ENCODE results near the gene ELL2. TPM values are rescaled to one million over a fixed set of nuclear protein-coding genes. Genes with fewer than 3 reads are reported as not detected.

Gene ELL2
- total and polyA plus RNA-seq, 2 of the 13 experiments (the other 11 are each of a cell fraction or from before 2014, with no cell fraction given), result 78.9 to 97.1 TPM

- peak; percentile 35; the same call in 1 of the 2 replicates for TF ChIP-seq PHF8 (CRISPR knock-in tag; IDR thresholded peaks at IDR 0.05)
- TF ChIP-seq GFI1 (CRISPR knock-in tag; IDR thresholded peaks at IDR 0.05; ENCODE audit: borderline replicate concordance), result peak; percentile 45; the same call in 1 of the 2 replicates
- TF ChIP-seq HNF1B (CRISPR knock-in tag; IDR thresholded peaks at IDR 0.05), result 0 out of 2 replicates have a peak, but pooled peaks have one; percentile 34
- no peak; the same call in 1 of the 2 replicates for TF ChIP-seq HNF4G (IDR thresholded peaks at IDR 0.05; ENCODE audit: borderline replicate concordance, low read depth, low read length)
- peak; percentile 22; the same call in 1 of the 2 replicates for TF ChIP-seq HNF4G (CRISPR knock-in tag; IDR thresholded peaks at IDR 0.05; ENCODE audit: borderline replicate concordance, low read depth)
- peak in 1 of 2 experiments; percentile 40; a peak in 2 of 4 replicates for TF ChIP-seq HMGXB4 (CRISPR knock-in tag; IDR thresholded peaks at IDR 0.05; ENCODE audit: borderline replicate concordance in 1 of 2, low read depth in 1 of 2)
- TF ChIP-seq HNF4A (CRISPR knock-in tag; IDR thresholded peaks at IDR 0.05), result no peak; the same call in 1 of the 2 replicates
- no peak for TF ChIP-seq BRF2 (CRISPR knock-in tag; IDR thresholded peaks at IDR 0.05)
- no peak for TF ChIP-seq STAT5B (CRISPR knock-in tag; IDR thresholded peaks at IDR 0.05)
- no peak for TF ChIP-seq CEBPZ (IDR thresholded peaks at IDR 0.05; ENCODE audit: low read length)
- peak; percentile 61; the same call in 1 of the 2 replicates for TF ChIP-seq CBX5 (CRISPR knock-in tag; IDR thresholded peaks at IDR 0.05; ENCODE audit: borderline replicate concordance)
- peak; percentile 62 for TF ChIP-seq NFYC (CRISPR knock-in tag; IDR thresholded peaks at IDR 0.05)
- peak; percentile 77 for TF ChIP-seq RCOR2 (CRISPR knock-in tag; IDR thresholded peaks at IDR 0.05)
- no peak for TF ChIP-seq MAFK (conservative IDR thresholded peaks at IDR 0.05 in 1 of 2, IDR thresholded peaks at IDR 0.05 in 1 of 2; ENCODE audit: low read length in 2 of 2)
- TF ChIP-seq TMF1 (CRISPR knock-in tag; IDR thresholded peaks at IDR 0.05; ENCODE audit: low read depth), result peak; percentile 74; the same call in 1 of the 2 replicates
Observed at GRCh38 chr5:95961617-95962474, at the start of gene ELL2 (continued).

All from HepG2 (cell line).